Measurements from ENCODE around the gene PIAS2.
"Not testable (repeated sequence)": the region's sequence is repeated elsewhere in the genome, so short reads cannot be mapped to it uniquely, and the experiment has no call there.

The PIAS2 gene

GRCh38 chr18:46831434-46831833 lies 85.9 kb downstream of the PIAS2 start:
- DNase-seq: no peak

GRCh38 chr18:46830633-46831032 lies 86.7 kb downstream of the PIAS2 start:
- no peak for DNase-seq

GRCh38 chr18:46829947-46830346 lies 87.4 kb downstream of the PIAS2 start:
- no peak for DNase-seq

GRCh38 chr18:46829531-46829930 lies 87.8 kb downstream of the PIAS2 start:
- no peak for DNase-seq

GRCh38 chr18:46821856-46822711 lies 95.2 kb downstream of the PIAS2 start:
- DNase-seq: no peak

GRCh38 chr18:46820863-46821262 lies 96.4 kb downstream of the PIAS2 start:
- no peak for DNase-seq

GRCh38 chr18:46815661-46816060 lies 101.6 kb downstream of the PIAS2 start:
- no peak for DNase-seq

GRCh38 chr18:46814399-46814798 lies 102.9 kb downstream of the PIAS2 start:
- DNase-seq: no peak

- no peak for DNase-seq
These were observed 105.0 kb downstream of the PIAS2 start for GRCh38 chr18:46812311-46812710.

- DNase-seq: no peak
These were observed 106.8 kb downstream of the PIAS2 start for GRCh38 chr18:46810481-46811000.

GRCh38 chr18:46809145-46809544 lies 108.2 kb downstream of the PIAS2 start:
- DNase-seq: no peak

- not testable (repeated sequence) for DNase-seq
These were observed 121.4 kb downstream of the PIAS2 start for GRCh38 chr18:46795945-46796344.

GRCh38 chr18:46794607-46795006 lies 122.7 kb downstream of the PIAS2 start:
- DNase-seq: no peak

GRCh38 chr18:46793565-46793964 lies 123.7 kb downstream of the PIAS2 start:
- no peak for DNase-seq

GRCh38 chr18:46789088-46789487 lies 128.2 kb downstream of the PIAS2 start:
- DNase-seq: no peak

GRCh38 chr18:46787674-46788073 lies 129.6 kb downstream of the PIAS2 start:
- no peak for DNase-seq

- no peak for DNase-seq
These were observed 144.9 kb downstream of the PIAS2 start for GRCh38 chr18:46772357-46772756.

- no peak for DNase-seq
These were observed 146.2 kb downstream of the PIAS2 start for GRCh38 chr18:46771141-46771540.

GRCh38 chr18:46770708-46771107 lies 146.6 kb downstream of the PIAS2 start:
- DNase-seq: no peak

- DNase-seq: no peak
These were observed 149.0 kb downstream of the PIAS2 start for GRCh38 chr18:46768166-46768921.

GRCh38 chr18:46767217-46767616 lies 150.1 kb downstream of the PIAS2 start:
- DNase-seq: no peak

GRCh38 chr18:46764586-46764985 lies 152.7 kb downstream of the PIAS2 start:
- no peak for DNase-seq

- no peak for DNase-seq
These were observed 156.1 kb downstream of the PIAS2 start for GRCh38 chr18:46761059-46761769.
